ENCODE measurements around the gene ABCC8.
A peak's percentile ranks its signal among the peaks of the same experiment; 100 is the strongest.

The ABCC8 gene

DNA sequence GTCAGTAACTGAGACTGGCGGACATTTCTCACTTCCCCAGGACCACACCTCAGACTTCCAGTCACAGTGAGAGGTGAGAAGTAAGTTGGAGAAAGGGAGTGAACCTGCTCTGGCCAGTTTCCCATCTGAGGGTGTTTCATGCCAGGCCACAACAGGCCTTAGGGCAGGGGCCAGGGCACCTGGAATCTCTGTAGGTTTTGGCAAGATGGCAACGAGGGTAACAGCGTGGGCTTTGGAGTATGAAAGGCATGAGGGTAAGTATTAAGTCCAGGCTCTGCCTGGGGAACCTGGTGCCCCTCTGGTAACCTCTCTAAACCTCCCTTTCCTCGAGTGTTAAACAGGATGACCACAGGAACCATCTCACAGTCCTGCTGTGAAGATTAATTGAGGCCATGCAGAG lies 28.5 kb upstream of the ABCC8 start:
- no peak for DNase-seq (ENCODE audit: low read depth)

DNA sequence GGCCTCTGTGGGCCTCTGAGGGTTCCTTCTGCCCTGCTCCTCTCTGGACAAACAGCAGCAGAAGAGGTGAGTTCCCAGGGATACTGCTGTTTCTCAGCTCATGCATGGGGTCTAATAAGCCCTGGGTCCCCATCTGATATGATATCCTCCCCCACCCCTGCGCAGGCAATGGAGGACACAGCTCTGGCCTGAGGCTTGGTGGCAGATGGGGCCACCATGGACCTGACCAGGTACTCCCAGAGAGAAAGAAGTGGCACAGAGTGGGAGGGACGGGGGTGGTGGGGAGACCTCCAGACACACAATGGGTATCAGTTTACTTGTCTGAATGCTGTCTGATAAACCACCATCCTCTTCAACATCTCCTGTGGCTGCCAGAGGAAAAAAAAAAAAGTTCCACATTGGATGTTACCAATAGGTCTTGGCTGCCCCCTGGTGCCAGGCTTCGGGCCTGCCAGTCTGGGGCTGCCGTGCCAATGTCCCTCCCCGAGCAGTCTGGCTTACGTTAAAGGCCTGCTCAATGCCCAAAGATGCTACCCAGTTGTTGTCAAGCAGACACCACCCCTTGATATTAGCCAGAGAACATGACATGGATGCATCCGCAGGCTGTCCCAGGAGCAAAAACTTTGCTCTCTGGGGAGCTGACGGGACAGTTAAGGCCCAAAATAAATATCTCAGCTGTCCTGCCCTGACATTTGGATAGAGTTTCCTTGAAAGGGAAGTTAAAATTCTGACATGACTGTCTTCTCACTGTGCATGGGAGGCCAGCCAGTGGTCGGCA lies 27.9 kb upstream of the ABCC8 start:
- DNase-seq (ENCODE audit: low read depth) = peak; percentile 20

DNA sequence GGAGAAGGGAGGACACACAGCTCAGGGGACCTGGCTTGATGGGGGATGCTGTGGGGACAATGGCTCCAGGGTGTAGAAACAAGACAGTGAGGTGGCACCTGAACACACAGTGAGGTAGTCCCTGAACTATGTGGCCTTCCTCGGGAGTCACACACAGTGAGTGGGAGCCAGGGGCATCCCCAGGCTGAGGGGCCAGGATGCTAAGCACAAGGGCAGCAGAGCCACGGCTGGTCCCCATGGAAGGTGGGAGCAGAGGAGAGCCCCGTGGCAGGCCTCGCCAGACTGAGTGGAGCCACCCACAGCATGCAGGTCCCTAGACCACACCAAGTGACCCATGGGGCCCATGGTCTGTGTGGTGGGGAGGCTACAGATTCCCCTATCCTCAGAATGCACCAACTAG lies 26.0 kb upstream of the ABCC8 start:
- no peak for DNase-seq (ENCODE audit: low read depth)

DNA sequence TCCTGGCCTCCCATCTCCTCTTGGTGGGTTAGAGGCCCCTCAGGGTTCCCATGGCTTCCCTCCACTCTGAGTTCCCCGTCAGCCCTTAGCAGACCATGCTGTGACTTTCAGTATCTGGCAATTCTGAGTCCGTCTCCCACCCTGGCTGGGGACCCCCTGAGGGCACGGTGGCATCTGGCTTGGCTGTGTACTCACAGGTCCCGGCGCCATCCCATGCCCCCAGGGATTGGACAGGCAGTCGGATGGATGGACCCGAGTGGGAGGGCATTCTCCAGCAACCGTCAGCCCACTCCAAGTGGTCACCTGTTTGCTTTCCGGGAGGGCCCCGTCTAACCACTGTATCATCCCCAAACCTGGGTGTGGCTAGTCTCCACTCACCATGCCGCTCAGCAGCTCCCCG lies 24.0 kb upstream of the ABCC8 start:
- DNase-seq (ENCODE audit: low read depth) = no peak

DNA sequence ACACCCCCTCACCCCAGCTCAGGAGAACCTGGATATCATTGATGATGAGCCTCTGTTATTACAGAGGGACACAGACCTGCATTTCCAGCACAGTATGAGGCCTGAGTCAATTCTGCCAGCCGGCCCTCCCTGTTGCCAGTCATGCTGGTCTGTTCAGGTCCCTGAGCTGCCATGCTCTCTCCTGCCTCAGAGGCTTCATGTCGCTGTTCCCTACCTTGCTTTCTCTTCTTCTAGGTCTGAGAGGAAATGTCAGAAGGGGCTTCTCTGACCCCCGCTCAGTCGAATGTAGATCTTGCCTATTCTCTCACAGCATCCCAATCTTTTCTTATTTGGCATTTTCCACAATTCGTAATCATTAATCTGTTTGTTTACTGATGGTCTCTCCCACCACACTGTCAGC lies 21.8 kb upstream of the ABCC8 start:
- no peak for DNase-seq (ENCODE audit: low read depth)

DNA sequence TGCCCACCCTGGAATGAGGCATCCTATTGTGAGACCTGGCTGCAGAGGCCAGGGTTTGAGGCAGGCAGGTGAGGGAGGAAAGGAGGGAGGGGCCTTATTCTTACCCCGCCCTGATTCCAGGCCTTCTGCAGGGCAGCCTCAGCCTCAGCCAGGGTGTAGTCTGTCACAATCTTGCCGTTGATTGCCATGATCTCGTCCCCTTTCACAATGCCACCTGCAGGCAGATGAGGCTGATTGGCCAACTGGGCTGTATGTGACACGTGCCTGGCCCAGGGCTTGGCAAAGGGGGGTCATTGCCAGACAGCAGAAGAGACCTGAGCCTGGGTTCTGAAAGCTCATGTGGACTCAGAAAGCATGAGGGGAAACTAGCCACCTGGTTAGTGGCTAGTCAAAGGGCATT lies 21.4 kb upstream of the ABCC8 start:
- no peak for DNase-seq (ENCODE audit: low read depth)

DNA sequence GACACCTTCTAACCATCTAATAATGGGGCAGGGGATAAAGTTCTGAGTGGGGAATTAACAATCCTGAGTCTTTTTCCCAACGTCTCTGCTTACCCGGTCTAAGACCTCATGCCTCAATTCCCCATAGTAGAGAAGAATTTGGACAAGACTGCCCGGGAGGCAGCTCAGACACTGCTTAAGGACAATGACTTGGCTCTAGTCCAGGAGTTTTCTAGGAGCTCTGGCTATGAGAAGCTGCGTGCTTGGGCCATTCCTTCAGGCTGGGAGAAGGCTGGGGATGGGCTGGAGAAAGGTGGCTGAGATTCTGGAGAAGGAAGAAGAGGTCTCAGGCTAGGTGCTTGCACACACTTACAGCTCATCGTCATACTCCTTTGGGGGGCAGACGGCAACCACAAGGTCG lies 19.8 kb upstream of the ABCC8 start:
- no peak for DNase-seq (ENCODE audit: low read depth)

DNA sequence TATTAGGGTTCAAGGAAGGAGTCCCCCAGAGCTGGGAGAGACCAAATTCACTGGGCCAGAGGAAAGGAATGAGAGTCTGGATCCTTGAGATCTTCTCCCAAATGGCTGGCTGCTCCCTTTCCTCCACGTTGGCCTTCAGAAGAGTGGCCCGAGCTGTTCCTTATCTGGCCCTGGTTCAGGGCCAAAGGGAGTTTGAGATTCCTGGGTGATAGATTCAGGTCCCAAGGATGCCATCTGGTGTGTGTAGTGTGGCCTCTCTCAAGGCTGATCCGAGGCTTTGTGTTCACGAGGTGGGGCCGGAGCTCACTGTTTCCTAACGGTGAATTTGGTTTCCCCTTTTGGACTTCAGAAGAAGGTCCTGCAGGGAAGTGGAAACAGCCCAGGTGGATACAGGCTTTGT lies 17.4 kb upstream of the ABCC8 start:
- DNase-seq (ENCODE audit: low read depth) = no peak

DNA sequence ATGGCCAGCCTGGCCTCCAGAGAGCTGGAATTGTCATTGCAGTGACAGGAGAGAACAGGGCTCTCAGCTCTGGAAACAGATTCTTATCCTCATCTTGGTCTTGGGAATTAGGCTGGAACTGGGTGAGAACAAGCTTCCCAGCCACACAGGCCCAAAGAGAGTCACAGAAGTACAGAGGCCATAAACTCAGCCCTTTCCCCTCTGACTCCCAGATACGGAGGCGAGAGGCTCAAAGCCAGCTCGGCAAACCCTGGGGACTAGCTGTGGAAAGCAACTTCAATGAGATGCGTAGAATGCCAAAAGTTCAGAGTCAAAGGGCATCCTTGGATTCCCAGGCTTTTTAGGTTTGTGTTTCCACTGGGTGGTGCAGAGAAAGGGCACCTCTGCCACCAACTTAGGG lies 14.3 kb upstream of the ABCC8 start:
- DNase-seq (ENCODE audit: low read depth) = no peak

DNA sequence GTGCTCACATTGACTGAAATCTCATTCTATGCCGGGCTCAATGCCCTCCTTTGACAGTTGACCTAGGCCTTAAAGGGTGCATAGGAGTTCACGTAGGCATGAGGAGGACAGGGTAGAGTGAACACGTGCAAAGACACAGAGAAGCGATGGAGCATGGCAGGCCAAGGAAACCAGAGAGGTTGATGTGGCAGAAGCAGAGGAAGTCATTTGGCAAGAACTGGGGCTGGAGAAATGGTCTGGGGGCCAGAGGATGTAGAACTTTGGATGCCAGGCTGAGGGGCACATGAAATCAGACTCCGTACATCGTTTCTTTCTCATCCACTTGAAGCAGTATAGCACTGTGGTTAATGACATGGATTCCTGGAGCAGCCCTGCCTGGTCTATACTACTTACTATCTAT lies 13.6 kb upstream of the ABCC8 start:
- DNase-seq (ENCODE audit: low read depth) = no peak

DNA sequence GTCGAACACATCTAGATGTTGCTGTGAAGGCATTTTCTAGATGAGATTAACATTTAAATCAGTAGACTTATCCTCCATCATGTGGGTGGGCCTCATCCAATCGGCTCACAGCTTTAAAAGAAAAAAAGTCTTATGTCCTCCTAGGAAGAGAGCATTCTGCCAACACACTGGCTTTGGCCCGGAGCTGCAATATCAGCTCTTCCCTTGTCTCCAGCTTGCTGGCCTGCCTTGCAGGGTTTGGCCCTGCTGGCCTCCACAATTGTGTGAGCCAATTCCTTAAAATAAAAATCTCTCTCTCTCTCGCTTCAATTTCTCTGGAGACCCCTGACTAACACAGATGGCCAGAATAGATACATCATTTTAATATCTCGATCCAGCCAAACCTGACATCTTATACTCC lies 13.1 kb upstream of the ABCC8 start:
- no peak for DNase-seq (ENCODE audit: low read depth)

DNA sequence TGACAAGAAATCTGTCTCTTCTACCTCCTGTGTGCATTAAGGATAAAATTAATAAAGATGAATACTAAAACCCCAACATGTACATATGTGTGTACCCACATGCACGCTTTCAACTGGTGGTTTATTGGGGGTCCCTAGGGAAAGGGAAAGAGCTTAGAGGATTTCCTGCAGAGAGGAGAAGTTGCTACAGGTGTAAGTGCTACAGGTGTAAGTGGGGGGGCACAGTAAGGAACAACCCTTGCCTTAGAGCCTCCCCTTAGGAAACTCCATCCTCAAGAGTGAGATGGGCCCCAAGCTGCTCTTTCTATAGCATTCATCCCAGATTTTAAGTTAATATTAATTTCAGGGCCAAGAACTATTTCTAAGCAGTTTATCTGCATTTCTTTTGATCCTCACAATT lies 11.9 kb upstream of the ABCC8 start:
- no peak for DNase-seq (ENCODE audit: low read depth)

DNA sequence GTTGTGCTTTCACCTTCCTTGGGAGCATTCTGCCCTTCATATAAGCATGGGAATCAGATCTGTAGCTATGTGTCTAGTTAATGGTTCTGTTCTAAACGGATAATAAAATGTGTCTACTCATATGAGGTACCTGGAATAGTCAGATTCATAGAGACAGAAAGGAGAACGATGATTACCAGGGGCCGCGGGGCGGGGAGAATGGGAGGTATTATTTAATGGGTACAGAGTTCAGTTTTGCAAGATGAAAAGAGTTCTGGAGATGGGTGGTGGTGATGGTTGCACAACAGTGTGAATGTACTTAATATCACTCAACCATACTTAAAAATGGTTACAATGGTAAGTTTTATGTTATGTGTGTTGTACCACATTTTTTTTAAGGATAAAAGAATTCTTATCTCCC lies 10.0 kb upstream of the ABCC8 start:
- no peak for DNase-seq (ENCODE audit: low read depth)

DNA sequence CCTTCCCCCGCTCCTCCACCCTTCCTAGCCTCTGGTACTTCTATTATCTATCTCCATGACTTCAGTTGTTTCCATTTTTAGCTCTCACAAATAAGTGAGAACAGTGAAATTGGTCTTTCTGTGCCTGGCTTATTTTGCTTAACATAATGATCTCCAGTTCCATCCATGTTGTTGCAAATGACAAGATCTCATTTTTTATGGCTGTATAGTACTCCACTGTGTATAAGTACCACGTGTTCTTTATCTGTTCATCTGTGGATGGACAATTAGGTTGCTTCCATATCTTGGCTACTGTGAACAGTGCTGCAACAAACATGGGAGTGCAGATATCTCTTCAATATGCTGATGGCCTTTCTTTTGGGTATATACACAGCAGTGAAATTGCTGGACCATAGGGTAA lies 6.9 kb upstream of the ABCC8 start:
- DNase-seq (ENCODE audit: low read depth) = no peak

DNA sequence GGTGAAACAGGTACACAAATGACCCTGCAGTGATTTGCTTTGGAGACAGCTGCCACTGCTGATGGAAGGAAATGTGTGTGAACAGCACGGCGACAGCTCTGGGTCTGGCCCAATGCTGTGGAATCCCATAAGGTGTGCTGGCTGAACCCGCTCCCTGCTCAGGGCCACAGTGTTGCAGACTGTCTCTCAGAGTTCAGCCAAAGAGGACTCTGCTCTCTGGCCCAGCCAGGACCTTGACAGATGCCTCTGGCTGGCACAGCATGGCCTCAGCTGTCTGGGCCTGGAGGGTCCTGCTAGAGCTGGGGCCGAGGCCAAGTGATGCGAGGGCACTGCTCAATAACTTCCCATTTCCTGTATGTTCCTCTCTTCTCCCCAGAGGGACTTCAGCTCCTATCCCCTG lies 5.3 kb upstream of the ABCC8 start:
- DNase-seq (ENCODE audit: low read depth) = no peak

DNA sequence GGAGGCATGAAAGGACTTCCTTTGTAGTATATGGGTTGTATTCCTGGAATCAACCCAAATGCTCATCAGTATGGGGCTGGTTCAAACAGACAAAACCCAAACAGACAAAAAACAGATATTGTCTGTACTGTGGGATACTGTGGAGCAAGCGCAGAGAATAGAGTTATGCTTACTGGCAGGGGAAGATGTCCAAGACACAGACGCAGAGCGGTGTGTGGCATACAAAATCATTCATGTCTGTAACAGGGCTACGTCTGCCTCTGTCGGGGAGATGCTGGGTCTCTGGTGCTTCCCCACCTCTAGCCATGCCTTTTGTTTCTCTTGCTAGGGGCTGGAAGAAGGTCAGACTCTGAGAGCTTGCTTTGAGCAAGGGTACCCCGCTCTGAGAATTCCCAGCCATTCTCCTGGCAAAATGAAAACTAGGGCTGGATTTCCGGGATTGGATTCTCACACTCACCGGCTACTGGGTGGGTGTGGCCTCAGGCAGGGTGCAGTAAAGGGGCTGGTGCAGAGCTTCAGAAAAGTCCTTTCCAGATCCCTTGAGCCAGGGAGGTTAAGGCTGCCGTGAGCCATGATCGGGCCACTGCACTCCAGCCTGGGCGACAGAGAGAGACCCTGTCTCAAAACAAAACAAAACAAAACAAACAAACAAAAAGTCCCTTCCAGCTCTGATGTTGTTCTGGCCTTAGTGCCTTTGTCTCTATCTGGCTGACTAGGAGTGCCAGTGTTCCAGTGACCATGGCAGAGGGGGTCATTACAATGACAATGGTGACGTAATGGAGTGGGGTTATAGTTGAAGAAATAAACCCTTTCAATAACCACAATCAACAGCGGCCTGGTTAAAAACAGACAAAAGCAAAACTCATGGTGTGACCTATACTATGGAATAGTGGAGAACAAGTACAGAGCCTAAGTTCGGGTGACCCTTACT lies 2.9 kb upstream of the ABCC8 start:
- DNase-seq (ENCODE audit: low read depth) = no peak

DNA sequence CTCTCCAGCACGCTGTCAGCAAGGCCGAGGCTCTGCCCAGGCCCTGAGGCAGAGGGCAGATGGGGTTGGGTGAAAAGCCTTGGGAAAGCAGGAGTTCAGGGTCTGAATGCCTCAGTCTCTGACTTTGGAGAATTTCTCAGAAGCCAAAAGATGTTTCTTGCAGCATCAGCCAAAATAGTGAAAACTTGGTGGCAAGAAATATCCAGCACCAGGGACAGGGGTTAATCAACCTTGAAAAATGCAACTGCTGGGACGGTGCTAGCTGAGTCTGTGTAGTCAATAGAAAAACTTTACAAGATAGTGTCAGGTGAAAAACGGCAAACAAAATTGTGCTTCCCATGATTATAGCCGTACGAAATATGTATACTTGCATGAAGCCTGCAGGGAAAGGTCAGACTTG lies 1.4 kb upstream of the ABCC8 start:
- no peak for DNase-seq (ENCODE audit: low read depth)

DNA sequence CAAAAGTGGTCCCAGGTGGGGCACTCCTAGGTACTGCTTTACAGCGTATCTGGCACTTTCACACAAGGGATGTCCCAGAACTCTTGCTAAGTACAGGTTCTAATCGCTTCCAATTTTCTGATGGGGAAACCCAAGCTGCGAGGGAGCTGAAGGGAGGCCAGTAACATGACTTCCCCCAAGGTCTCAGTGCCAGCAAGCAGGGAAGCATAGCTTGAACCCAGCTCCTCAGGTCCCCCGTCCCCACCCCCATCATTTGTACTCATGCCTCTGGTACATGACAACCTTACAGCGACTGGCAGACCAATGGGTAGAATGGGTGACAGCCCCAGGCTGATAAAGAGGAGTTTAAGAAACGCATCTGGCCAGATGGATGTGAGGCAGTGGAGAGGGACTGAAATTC lies 716 bp upstream of the ABCC8 start:
- no peak for DNase-seq (ENCODE audit: low read depth)

DNA sequence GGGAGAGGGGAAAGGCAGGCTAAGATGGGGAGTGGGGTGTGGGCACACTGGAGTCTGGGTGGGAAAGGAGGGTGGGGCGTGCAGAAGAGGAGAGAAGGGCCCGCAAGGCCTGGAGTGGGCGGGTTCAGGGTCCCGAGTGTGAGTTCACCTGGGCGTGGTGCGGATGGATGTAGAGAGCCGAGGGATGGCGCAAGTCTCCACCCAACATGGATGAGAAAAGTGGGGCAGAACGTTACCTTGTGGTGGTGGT lies 364 bp upstream of the ABCC8 start:
- DNase-seq (ENCODE audit: low read depth) = no peak

DNA sequence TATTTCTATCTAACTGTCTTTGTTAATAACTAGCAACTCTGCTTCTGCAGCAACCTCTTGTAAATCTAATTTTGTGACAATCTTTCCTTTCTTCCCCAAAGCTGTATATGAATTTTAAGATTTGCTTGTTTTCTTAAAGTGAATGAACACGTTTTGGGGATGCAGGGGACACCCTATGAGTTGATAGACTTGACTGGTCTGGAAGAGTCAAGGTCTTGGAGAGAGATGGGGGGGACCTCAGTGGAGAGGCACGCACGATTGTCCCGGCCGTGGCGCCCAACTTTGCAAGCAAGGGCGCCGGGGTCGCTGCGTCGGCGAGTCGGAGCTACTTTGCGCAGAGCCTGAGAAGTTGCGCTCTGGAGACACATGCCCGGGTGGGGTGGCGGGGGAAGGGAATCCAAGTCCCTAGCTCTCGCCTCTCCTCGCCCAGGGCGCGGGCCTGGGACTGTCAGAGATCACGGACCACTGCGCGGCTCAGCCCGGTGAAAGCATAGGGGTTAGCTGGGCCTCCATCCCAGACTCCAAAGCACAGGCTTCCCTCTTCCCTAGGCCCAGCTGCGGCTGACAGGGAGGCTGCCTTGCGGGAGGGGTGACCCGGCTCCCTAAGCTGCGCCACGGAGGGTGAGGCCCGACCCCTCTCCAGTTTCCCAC lies 854 bp downstream of the ABCC8 start:
- no peak for DNase-seq (ENCODE audit: low read depth)

DNA sequence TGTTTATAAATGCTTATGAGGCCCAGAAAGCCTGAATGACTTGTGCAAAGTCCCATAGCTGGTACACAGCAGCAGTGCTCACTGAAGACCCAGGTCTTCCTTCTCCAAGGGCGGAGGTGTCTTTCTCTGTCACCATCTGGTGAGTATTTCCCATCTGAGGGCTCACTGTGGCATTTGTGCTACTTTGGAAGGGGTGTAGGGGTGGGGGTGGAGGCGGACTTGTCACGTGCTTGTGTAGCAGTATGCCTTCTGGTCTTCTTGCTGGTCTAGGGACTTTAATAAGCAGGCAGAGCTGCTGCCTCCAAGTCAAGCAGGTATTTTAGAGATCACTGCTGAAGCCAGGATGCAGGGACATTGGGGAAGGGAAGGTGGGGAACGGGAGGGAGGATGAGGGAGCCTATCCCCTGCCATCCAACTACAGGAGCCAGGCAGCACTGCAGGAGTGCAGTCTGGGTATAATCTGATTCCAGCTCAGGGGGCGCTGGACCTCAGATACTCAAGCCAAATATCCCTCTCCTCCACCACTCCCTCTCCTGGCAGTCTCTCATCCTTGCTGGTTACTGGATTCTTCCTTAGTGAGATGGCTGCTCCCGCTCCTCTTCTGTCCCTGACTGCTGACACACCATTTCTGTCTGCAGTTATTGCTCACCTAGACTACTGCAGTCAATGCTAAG lies 3.4 kb downstream of the ABCC8 start:
- DNase-seq (ENCODE audit: low read depth) = no peak

DNA sequence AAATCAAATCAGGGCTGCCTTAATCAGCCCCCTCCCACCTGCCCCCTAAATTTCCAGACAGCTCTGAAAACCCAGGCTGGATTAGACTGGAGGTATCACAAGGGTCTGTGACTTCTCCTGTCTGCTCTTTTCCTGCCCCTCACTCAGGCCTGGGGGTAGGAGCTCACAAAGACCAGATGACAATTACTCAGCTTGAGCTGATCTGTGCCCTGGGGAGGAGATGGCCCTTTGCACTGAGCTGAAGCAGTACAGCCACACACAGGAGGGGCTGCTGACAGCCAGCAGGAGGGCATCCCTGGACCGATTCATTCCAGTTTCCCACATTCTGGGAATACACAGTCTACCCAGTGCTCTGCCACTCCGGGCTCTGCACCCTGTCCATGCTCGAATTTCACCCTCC lies 4.2 kb downstream of the ABCC8 start:
- DNase-seq (ENCODE audit: low read depth) = no peak

DNA sequence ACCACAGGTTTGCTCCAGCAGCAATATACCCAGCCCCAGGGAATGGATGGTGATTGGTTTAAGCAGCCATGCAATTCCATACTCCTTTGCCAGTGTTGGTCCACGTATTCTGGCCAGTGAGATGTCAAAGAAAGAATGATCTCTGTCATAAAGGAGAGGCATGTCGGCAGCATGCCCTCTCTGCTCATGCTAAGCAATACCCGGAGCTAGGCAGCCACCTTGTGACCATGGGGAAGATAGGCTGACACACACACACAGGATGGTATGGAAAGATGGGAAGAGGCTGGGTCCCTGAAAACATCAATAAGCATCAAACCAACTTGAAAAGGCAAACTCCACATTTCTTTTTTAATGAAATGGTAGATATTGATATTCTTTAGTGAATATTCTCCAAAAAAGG lies 5.1 kb downstream of the ABCC8 start:
- no peak for DNase-seq (ENCODE audit: low read depth)
